ENCODE measurements around the gene EOLA1. TPM values are rescaled to one million over a fixed set of nuclear protein-coding genes. Genes with fewer than 3 reads are reported as not detected.

EOLA1 gene
- total RNA-seq, 1 experiment from 2014 or later = 7.9 TPM

DNA sequence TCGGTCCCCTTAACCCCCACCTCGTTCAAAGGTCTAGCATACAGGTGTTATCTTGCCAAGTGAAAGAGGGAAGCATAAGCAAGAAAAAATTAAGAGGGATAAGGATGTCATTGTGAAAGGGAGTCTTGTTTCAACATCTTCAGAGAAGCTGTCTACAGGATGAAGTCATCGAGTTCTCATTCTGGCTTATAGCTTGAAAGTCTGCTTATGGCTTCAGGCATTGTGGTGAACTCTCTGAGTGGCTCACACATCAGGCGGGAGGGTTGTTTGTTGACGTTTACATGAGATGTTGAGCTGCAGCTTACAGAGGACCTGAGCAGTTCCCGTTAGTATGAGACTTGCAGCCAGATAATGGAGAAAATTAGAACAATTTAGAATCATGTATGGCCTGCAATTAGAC, 29.9 kb downstream of the EOLA1 start:
- no peaks in the 10 kb centered on the region for H4K20me1 ChIP-seq (ENCODE audit: control insufficient read depth, insufficient read depth, insufficient read length)
- no peak overlapping the region for H3K9ac ChIP-seq (ENCODE audit: extremely low read depth, insufficient read length, low read length)
- H2AFZ ChIP-seq (ENCODE audit: low read length) = no peak overlapping the region
- no peak overlapping the region for H3K18ac ChIP-seq (ENCODE audit: insufficient read length, low read depth, low read length)
- H4K5ac ChIP-seq (ENCODE audit: insufficient read length, low read depth, low read length) = no peak overlapping the region
- peaks cover 48% of the 10 kb centered on the region for H3K9me3 ChIP-seq (ENCODE audit: control insufficient read depth, low read depth, low read length)
- Mint-ChIP-seq H3K27me3 (ENCODE audit: low read depth) (no peaks in the 10 kb centered on the region), H3K4me1 (peaks cover 16 to 30% of the 10 kb centered on the region in 2 experiments), H3K4me3 (no peak overlapping the region), H3K9me3 (peaks cover 46 to 50% of the 10 kb centered on the region in 2 experiments), H3K27ac (peak overlapping the region in 1 of 3 experiments; percentile 13; a peak in 1 of 7 replicates), H3K36me3 (ENCODE audit: insufficient read depth in 1 of 3, low read depth in 3 of 3) (no peaks in the 10 kb centered on the region; a peak in 1 of 7 replicates)
- H3K14ac ChIP-seq (ENCODE audit: insufficient read depth, low read length) = no peak overlapping the region
- no peak overlapping the region for H2BK15ac ChIP-seq (ENCODE audit: low read depth, low read length)
- no peak overlapping the region for H3K27ac ChIP-seq (ENCODE audit: insufficient read length, low read depth, low read length)
- no CpG with 5 or more reads among the region's 6 CpGs for WGBS (ENCODE audit: extremely low coverage, insufficient read length, low lambda C conversion rate)
- no peak overlapping the region for H2BK20ac ChIP-seq (ENCODE audit: low read depth, low read length, poor library complexity, severe bottlenecking)
- H3K4ac ChIP-seq (ENCODE audit: low read depth, low read length) = no peak overlapping the region
- no peaks in the 10 kb centered on the region for H3K23me2 ChIP-seq (ENCODE audit: insufficient read length, low read depth, low read length, poor library complexity, severe bottlenecking)
- no peaks in the 10 kb centered on the region for H3K4me1 ChIP-seq (ENCODE audit: insufficient read depth, low read length)
- no peak overlapping the region for H2BK120ac ChIP-seq (ENCODE audit: low read depth, low read length, poor library complexity, severe bottlenecking)
- H2BK12ac ChIP-seq (ENCODE audit: insufficient read length, low read depth, low read length) = no peak overlapping the region
- no peak overlapping the region for H3T11ph ChIP-seq (ENCODE audit: low read length)
- H3K79me2 ChIP-seq (ENCODE audit: insufficient read depth, low read length) = no peaks in the 10 kb centered on the region
- H2BK5ac ChIP-seq (ENCODE audit: insufficient read length, low read length) = no peak overlapping the region
- H3K79me1 ChIP-seq (ENCODE audit: insufficient read depth, low read depth, low read length, poor library complexity, severe bottlenecking) = no peaks in the 10 kb centered on the region
- DNase-seq = no peak
- TF ChIP-seq, protein P1, sequence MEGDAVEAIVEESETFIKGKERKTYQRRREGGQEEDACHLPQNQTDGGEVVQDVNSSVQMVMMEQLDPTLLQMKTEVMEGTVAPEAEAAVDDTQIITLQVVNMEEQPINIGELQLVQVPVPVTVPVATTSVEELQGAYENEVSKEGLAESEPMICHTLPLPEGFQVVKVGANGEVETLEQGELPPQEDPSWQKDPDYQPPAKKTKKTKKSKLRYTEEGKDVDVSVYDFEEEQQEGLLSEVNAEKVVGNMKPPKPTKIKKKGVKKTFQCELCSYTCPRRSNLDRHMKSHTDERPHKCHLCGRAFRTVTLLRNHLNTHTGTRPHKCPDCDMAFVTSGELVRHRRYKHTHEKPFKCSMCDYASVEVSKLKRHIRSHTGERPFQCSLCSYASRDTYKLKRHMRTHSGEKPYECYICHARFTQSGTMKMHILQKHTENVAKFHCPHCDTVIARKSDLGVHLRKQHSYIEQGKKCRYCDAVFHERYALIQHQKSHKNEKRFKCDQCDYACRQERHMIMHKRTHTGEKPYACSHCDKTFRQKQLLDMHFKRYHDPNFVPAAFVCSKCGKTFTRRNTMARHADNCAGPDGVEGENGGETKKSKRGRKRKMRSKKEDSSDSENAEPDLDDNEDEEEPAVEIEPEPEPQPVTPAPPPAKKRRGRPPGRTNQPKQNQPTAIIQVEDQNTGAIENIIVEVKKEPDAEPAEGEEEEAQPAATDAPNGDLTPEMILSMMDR (conservative IDR thresholded peaks at IDR 0.05) = no peak
- H2AK5ac ChIP-seq (ENCODE audit: insufficient read length, low read length) = no peak overlapping the region
- H3K23ac ChIP-seq (ENCODE audit: insufficient read length, low read depth, low read length) = no peak overlapping the region
- H3K4me2 ChIP-seq (ENCODE audit: insufficient read depth, insufficient read length, low read length) = no peak overlapping the region
- H3K56ac ChIP-seq (ENCODE audit: insufficient read length, low read depth, low read length) = no peak overlapping the region
- no peak overlapping the region for H4K91ac ChIP-seq (ENCODE audit: insufficient read length, low read depth, low read length)
- H3K27me3 ChIP-seq (ENCODE audit: insufficient read depth, low read length) = no peaks in the 10 kb centered on the region
- no peak overlapping the region for H4K8ac ChIP-seq (replicated peaks; ENCODE audit: insufficient read length, low read depth, low read length)

Measured in H9 (cell line).